RWPE2 (cell line): Measurements from ENCODE around the gene WDR1.

Source experiments
- ATAC-seq: fragments of 200-7000 bp; cut with Tn5 transposase; 3 replicates; pipeline ENCODE4 v1.9.1; 2021; ENCODE audit warnings: low read depth
- DNase-seq: peaks from one replicate; pipeline ENCODE4 v3.0.0-alpha.2; 2020; ENCODE audit warnings: low spot score
- H3K27ac ChIP-seq: fragments of 450-650 bp; 2 replicates; pipeline ENCODE4 v1.5.1; 2017; ENCODE audit warnings: mild to moderate bottlenecking; ENCODE audit not compliant: poor library complexity, severe bottlenecking
- H3K27me3 ChIP-seq: fragments of 250-450 bp; sonication (Bioruptor Pico); 2 replicates; pipeline ENCODE4 v1.5.1; 2021; ENCODE audit warnings: mild to moderate bottlenecking, moderate library complexity; ENCODE audit not compliant: insufficient read depth, poor library complexity, severe bottlenecking
- H3K36me3 ChIP-seq: fragments of 250-450 bp; sonication (Bioruptor Pico); 2 replicates; pipeline ENCODE4 v1.5.1; 2020; ENCODE audit warnings: low read depth, mild to moderate bottlenecking, moderate library complexity
- H3K4me1 ChIP-seq: fragments of 250-450 bp; sonication (Bioruptor Pico); 2 replicates; pipeline ENCODE4 v1.5.1; 2021; ENCODE audit warnings: mild to moderate bottlenecking, moderate library complexity; ENCODE audit not compliant: insufficient read depth, poor library complexity, severe bottlenecking
- H3K4me3 ChIP-seq: fragments of 250-450 bp; sonication (Bioruptor Pico); 2 replicates; pipeline ENCODE4 v1.5.1; 2021; ENCODE audit warnings: mild to moderate bottlenecking, moderate library complexity; ENCODE audit not compliant: severe bottlenecking
- H3K9me3 ChIP-seq: fragments of 250-450 bp; sonication (Bioruptor Pico); 2 replicates; pipeline ENCODE4 v1.5.1; 2021; ENCODE audit warnings: mild to moderate bottlenecking, moderate library complexity; ENCODE audit not compliant: severe bottlenecking
- TF ChIP-seq, protein P1 (sequence below): fragments of 450-650 bp; IDR thresholded peaks from one replicate; pipeline ENCODE4 v1.5.1; 2017; ENCODE audit warnings: mild to moderate bottlenecking, moderate library complexity; ENCODE audit not compliant: poor library complexity, severe bottlenecking

The WDR1 gene

DNA sequence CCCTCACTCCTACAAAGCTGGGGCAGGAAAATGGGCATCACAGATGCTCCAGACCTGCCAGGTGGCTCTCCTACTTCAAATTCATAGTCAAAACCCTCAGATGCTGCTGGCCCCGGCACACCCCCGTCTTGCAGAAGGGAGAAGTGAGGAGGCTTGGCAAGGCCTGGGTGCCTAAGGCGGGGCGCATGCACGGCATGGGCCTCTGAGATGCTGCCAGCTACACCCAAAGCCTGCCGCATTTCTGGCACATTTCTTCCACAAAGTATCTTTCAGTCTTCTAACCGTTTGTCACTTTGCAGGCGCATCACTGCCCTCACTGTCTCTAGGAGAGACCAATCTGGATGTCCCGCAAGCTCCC, 19.6 kb downstream of the WDR1 start:
- Histone ChIP-seq H3K4me3 (no peak overlapping the region), H3K27me3 (no peaks in the 10 kb centered on the region), H3K27ac (peak overlapping the region; percentile 88), H3K9me3 (no peaks in the 10 kb centered on the region), H3K36me3 (peaks cover 86% of the 10 kb centered on the region), H3K4me1 (peaks cover 45% of the 10 kb centered on the region)
- ATAC-seq (no peak), DNase-seq (no peak)
- TF ChIP-seq, protein P1, sequence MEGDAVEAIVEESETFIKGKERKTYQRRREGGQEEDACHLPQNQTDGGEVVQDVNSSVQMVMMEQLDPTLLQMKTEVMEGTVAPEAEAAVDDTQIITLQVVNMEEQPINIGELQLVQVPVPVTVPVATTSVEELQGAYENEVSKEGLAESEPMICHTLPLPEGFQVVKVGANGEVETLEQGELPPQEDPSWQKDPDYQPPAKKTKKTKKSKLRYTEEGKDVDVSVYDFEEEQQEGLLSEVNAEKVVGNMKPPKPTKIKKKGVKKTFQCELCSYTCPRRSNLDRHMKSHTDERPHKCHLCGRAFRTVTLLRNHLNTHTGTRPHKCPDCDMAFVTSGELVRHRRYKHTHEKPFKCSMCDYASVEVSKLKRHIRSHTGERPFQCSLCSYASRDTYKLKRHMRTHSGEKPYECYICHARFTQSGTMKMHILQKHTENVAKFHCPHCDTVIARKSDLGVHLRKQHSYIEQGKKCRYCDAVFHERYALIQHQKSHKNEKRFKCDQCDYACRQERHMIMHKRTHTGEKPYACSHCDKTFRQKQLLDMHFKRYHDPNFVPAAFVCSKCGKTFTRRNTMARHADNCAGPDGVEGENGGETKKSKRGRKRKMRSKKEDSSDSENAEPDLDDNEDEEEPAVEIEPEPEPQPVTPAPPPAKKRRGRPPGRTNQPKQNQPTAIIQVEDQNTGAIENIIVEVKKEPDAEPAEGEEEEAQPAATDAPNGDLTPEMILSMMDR, result no peak

DNA sequence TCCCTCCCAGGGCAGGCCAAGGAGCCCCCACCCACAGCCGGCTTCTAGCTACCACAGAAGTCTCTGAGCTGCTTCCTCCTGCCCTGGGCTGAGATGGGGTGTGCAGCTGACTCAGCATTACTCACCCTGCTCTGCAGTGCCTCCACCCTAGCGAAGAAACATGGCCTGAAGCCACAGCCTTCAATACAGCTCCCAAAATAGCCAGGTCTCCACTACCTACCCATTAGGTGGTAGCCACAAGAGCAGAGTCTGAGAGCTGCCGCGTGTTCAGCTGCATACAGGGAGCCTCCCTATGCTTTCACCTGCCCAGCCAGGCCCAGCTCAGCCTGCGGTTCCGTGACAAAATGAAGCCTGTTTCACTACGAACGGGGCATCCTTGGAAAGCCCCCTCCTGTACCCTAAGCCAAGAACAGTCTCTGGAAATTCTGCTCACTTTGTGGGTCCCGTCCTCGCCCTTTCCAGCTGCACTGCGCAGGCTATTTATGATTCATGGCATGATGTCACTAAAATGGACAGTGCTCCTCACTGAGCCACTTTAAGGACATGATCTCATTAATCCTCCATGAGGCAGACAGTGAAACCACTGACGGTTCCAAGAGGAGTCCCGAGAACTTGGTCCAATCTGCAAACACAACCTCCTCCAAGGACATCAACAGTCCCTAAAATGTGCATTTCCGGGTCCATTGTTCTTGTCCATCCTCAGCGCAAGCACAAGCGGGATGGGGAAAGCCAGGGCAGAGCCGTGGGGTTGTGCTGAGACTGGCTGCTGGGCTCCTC, 20.2 kb downstream of the WDR1 start:
- H3K4me3 ChIP-seq, result no peak overlapping the region
- H3K36me3 ChIP-seq, result peaks cover 86% of the 10 kb centered on the region
- peak; percentile 92 for DNase-seq

GRCh38 chr4:10095296-10095991, 21.2 kb downstream of the WDR1 start:
- Histone ChIP-seq H3K4me1 (peaks cover 39% of the 10 kb centered on the region), H3K36me3 (peaks cover 86% of the 10 kb centered on the region), H3K9me3 (no peaks in the 10 kb centered on the region), H3K27me3 (no peaks in the 10 kb centered on the region), H3K27ac (peak overlapping the region; percentile 88), H3K4me3 (no peak overlapping the region)
- TF ChIP-seq, protein P1, result no peak
- ATAC-seq (no peak), DNase-seq (no peak)

More for the DNA sequence above, 20.2 kb downstream of the WDR1 start:
- Histone ChIP-seq H3K9me3 (no peaks in the 10 kb centered on the region), H3K27ac (peak overlapping the region; percentile 88), H3K4me1 (peaks cover 39% of the 10 kb centered on the region), H3K27me3 (no peaks in the 10 kb centered on the region)
- TF ChIP-seq, protein P1, result no peak
- peak; percentile 89 for ATAC-seq

- DNase-seq, result no peak
- no peak for ATAC-seq
- Histone ChIP-seq H3K27me3 (no peaks in the 10 kb centered on the region), H3K4me1 (peaks cover 43% of the 10 kb centered on the region), H3K36me3 (peaks cover 86% of the 10 kb centered on the region), H3K9me3 (no peaks in the 10 kb centered on the region), H3K27ac (peak overlapping the region; percentile 88), H3K4me3 (no peak overlapping the region)
- TF ChIP-seq, protein P1, result no peak
Measured at GRCh38 chr4:10094841-10095240, 21.8 kb downstream of the WDR1 start.
